Dermis microvascular lymphatic vessel endothelial cell (primary cell): ENCODE measurements around the gene MC4R. TPM values are rescaled to one million over a fixed set of nuclear protein-coding genes. Genes with fewer than 3 reads are reported as not detected.
"Not testable (repeated sequence)": the region's sequence is repeated elsewhere in the genome, so short reads cannot be mapped to it uniquely, and the experiment has no call there.

Experiments used
- DNase-seq, 2 donors: peaks; one replicate each; pipeline versions ENCODE4 v3.0.0 to v3.0.0-alpha.2; 2010; ENCODE audit warnings: low read depth in 2 of 2
- total RNA-seq: library from RNA; depleted of rRNA; stranded (reverse); fragments of >200 nt; gene quantifications from 2 replicates; pipeline ENCODE4 v1.2.1, GENCODE V29; 2014

Gene MC4R
- not detected in 2 replicates for total RNA-seq

DNA sequence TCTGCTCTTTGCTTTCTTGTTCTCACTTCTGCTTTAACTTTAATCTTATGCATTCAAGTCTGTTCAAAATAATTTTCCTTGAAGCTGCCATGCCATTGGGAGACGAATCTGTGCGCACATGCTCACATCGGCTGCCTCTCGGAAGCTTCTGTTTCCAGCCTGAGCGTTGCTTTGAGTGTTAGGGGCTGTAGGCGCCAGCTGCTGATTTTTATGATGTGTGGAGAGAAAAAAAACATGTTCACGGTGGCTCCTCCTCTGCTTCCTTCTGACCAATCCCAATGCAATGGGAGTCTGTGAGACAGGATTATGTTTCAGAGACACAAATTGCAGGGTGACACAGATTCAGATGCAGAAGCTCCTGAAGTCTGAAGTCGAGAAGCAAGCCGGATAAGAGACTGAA, at the start of gene MC4R:
TSS of gene MC4R (minus strand) at position 180 of the 400 bp plus-strand sequence. CDS start 426 bp downstream, outside the sequence.
- no peak for DNase-seq

DNA sequence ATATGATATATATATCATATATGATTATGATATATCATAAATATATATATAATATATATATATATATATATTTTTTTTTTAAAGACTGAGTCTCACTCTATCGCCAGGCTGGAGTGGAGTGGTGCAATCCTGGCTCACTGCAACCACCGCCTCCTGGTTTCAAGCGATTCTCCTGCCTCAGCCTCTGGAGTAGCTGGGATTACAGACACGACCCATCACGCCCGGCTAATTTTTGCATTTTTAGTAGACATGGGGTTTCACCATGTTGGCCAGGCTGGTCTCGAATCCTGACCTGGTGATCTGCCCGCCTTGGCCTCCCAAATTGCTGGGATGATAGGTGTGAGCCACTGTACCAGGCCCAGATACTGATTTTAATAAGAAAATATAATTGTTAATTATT, 49.7 kb upstream of the MC4R start:
- not testable (repeated sequence) for DNase-seq

- DNase-seq: no peak
Observed at GRCh38 chr18:60421356-60422118, 49.0 kb upstream of the MC4R start.

- no peak for DNase-seq
Observed at GRCh38 chr18:60417946-60418345, 45.4 kb upstream of the MC4R start.

GRCh38 chr18:60413944-60414547, 41.5 kb upstream of the MC4R start:
- DNase-seq: peak in 1 of 2 donors; percentile 2

GRCh38 chr18:60411715-60412114, 39.1 kb upstream of the MC4R start:
- DNase-seq: no peak

DNA sequence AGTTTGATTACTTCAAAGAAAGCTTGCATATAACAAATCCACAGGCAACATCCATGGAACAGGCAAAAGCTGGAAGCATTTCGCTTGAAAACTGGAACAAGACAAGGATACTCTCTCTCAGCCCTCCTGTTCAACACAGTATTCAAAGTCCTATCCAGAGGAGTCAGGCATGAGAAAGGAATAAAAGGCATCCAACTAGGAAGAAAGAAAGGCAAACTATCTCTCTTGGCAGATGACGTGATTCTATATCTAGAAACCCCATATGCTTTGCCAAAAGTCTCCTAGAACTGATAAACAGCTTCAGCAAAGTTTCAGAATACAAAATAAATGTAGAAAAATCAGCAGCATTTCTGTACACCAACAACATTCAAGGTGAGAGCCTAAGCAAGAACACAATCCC, 34.1 kb upstream of the MC4R start:
- DNase-seq: no peak

GRCh38 chr18:60404486-60405085, 32.0 kb upstream of the MC4R start:
- DNase-seq: no peak

- no peak for DNase-seq
Observed at GRCh38 chr18:60401346-60401745, 28.8 kb upstream of the MC4R start.

DNA sequence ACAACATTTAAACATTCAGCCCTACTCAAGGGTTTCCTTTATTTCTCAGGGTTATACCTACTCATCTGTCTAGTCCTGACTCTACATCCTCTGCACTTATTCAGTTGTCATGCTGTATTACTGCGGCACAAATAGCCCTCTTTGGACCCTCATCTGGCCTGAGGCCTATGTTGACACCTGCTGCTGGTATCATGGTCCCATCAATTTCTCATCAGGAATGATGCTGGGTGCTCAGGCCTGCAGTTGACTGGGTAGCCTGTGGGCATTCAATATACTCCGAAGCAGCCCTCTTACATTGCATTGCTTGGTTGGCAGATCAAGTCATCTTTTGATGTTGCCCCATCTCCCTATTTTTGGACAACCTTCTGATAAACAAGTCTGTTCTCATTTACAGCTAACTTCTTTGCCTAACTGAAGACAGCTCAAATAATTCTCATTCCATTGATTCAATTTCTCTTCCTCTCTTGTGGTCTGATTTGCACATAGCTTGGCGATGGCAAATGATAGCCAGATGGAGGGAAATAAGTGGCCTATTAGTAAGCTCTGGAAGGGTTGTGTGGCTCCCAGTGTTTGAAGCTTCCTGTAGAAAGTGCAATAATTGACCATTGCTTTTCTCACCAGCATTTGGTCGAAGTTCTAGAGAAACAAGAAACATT, 19.1 kb upstream of the MC4R start:
- DNase-seq: no peak

DNA sequence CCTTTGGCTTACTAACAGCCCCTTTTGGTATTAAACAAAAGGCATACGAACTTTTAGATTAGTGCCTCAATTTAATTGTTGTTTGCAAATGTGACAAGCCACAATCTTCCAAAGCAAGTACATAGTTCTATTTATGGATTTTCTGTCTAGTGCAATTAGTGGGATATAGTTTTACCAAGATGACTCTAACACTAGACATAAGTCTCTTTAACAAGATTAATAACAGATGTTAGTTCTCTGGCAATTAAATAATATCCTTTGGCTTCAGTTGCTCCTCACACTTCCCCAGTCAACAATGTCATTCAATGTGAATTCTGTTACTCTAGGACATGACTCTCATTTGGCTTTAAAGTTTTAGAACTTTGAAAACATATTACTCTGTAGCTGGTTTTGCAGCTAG, 16.7 kb upstream of the MC4R start:
- no peak for DNase-seq

- no peak for DNase-seq
Observed at GRCh38 chr18:60385693-60386092, 13.1 kb upstream of the MC4R start.

- DNase-seq: no peak
Observed at GRCh38 chr18:60383893-60384292, 11.3 kb upstream of the MC4R start.

DNA sequence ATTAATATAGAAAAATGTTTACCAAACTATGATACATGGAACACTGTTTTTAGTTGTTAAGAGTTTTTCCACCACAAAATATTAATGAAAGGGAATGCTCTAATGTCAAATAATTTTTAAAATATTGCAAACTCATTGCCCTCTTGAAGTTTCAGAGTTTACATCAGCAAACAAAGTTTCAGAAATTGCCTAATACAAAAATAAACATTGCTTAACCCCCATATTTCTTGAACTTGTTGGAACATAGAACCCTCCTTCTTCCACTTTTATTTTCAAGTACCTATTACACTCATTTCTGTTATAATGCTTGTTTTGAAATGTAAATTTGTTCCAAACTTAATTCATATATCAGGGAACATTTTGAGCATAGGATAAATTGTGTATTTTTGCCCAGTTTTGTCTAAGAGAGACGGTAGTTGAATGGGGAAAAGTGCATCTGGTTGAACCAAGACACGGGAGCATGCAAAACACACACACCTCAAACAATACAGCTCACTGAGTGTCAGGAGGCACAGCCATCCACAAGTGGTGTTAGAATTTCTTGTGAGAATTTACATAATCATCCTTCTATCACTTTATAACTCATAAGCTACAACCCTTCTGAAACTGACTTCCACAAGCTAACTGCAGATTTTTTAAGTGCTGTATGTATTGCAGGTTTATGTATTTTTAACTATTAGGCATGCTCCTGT, 5.3 kb upstream of the MC4R start:
- DNase-seq: no peak

DNA sequence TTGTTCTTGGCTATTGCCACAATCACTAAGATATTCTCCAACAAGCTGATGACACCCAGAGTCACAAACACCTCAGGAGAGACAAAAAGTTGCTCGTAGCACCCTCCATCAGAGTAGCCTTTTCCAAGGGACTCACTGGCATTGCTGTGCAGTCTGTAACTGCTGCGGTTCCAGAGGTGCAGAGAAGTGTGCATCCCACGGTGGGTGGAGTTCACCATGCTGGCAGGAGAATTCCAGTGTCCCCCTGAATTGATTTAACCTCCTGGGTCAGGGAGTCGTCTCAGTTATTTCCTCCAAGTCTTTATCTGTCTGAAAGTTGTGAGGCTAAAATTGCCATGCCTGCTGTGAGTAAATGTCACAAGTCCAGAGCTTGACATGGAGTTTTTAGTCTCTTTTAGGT, 443 bp downstream of the MC4R start:
- no peak for DNase-seq

- no peak for DNase-seq
Observed at GRCh38 chr18:60358516-60358915, 14.1 kb downstream of the MC4R start.

GRCh38 chr18:60350941-60351340, 21.6 kb downstream of the MC4R start:
- no peak for DNase-seq

GRCh38 chr18:60350150-60350549, 22.4 kb downstream of the MC4R start:
- DNase-seq: no peak

DNA sequence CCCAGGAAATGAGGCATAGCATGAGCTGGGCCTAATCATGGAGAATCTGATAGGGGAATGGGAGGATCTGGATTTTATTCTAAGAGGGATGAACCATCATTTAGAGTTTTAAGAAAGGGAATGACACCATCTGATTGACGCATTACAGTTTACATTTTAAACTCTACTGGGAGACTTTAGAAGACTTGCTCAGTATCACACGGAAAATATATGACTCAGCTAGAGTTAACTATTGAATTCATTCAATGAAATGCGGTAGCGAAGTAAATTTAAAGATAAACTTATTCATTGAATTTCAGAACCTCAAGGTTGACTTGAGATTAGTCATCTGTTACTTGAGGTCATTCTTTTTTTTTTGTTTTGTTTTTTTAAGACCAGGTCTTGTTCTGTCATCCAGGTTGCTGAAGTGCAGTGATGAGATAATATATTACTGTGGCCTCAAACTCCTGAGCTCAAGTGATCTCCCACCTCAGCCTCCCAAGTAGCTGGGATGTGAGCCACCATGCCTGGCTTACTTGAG, 25.0 kb downstream of the MC4R start:
- no peak for DNase-seq

GRCh38 chr18:60339018-60339417, 33.6 kb downstream of the MC4R start:
- DNase-seq: no peak

DNA sequence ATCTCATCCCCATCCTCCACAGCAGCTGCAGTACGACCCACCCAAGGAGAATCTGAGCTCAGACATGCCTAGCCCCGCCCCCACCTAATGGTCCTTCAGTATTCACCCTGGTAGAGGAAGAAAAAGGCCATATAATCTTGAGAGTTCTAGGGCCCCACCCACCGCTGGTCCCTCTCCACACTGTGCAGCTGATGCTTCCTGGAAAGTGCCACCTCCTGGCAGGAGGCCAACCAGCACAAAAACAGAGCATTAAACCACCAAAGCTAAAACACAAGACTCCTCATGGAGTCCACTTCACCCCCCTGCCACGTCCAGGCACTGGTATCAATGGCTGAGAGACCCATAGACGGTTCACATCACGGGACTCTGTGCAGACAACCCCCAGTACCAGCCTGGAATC, 40.7 kb downstream of the MC4R start:
- DNase-seq: no peak

GRCh38 chr18:60329131-60329530, 43.4 kb downstream of the MC4R start:
- DNase-seq: no peak
